HepG2 (cell line): ENCODE data around the gene MIEF2. TPM values are rescaled to one million over a fixed set of nuclear protein-coding genes. Genes with fewer than 3 reads are reported as not detected.

Experiments used
- CHCHD3 ChIP-seq: sonication (generic); formaldehyde crosslinking; IDR thresholded peaks from 2 replicates; pipeline ENCODE4 v1.8.0; 2022; ENCODE audit warnings: mild to moderate bottlenecking, missing genetic modification reagents, moderate library complexity
- ELF1 ChIP-seq: sonication (generic); formaldehyde crosslinking; IDR thresholded peaks from 2 replicates; pipeline ENCODE4 v1.4.0; 2020; ENCODE audit warnings: missing genetic modification reagents
- FOXJ3 ChIP-seq: sonication (generic); formaldehyde crosslinking; IDR thresholded peaks from 2 replicates; pipeline ENCODE4 v1.4.0; 2020; ENCODE audit warnings: missing genetic modification reagents, mild to moderate bottlenecking, borderline replicate concordance
- HNF4G ChIP-seq, 2 experiments: sonication (generic) in 1 of 2; formaldehyde crosslinking in 1 of 2; IDR thresholded peaks; 2 replicates each; pipeline versions ENCODE4 v1.4.0 to v1.6.1; 2011 to 2020; ENCODE audit warnings: borderline replicate concordance in 2 of 2, low read depth in 2 of 2, mild to moderate bottlenecking in 2 of 2, low read length in 1 of 2, missing genetic modification reagents in 1 of 2, moderate library complexity in 1 of 2
- HOXA5 ChIP-seq: sonication (generic); formaldehyde crosslinking; IDR thresholded peaks from 2 replicates; pipeline ENCODE4 v1.4.0; 2020; ENCODE audit warnings: missing genetic modification reagents
- JUN ChIP-seq: sonication (generic); formaldehyde crosslinking; IDR thresholded peaks from 2 replicates; pipeline ENCODE4 v1.4.0; 2020; ENCODE audit warnings: mild to moderate bottlenecking, missing genetic modification reagents
- LCORL ChIP-seq, 2 experiments: fragments of 450-650 bp in 1 of 2; sonication (generic) in 1 of 2; formaldehyde crosslinking in 1 of 2; IDR thresholded peaks; 2 replicates each; pipeline versions ENCODE4 v1.5.0 to v1.6.1; 2017 to 2020; ENCODE audit warnings: antibody characterized with exemption in 1 of 2, missing genetic modification reagents in 1 of 2
- MXD4 ChIP-seq: IDR thresholded peaks from 2 replicates; pipeline ENCODE4 v1.6.1; 2016; ENCODE audit warnings: mild to moderate bottlenecking, missing biosample characterization, missing genetic modification reagents
- SALL1 ChIP-seq: sonication (generic); formaldehyde crosslinking; IDR thresholded peaks from 2 replicates; pipeline ENCODE4 v1.8.0; 2022; ENCODE audit warnings: mild to moderate bottlenecking, missing genetic modification reagents
- ZNF232 ChIP-seq: sonication (generic); formaldehyde crosslinking; IDR thresholded peaks from 2 replicates; pipeline ENCODE4 v1.4.0; 2020; ENCODE audit warnings: missing genetic modification reagents, borderline replicate concordance
- ZNF234 ChIP-seq: sonication (generic); formaldehyde crosslinking; conservative IDR thresholded peaks from 2 replicates; pipeline ENCODE4 v1.5.1; 2020; ENCODE audit warnings: mild to moderate bottlenecking, missing genetic modification reagents
- ZNF430 ChIP-seq: sonication (generic); formaldehyde crosslinking; IDR thresholded peaks from 2 replicates; pipeline ENCODE4 v1.9.0; 2021; ENCODE audit warnings: mild to moderate bottlenecking, missing genetic modification reagents
- ZNF431 ChIP-seq: sonication (generic); formaldehyde crosslinking; IDR thresholded peaks from 2 replicates; pipeline ENCODE4 v1.9.0; 2022; ENCODE audit warnings: missing genetic modification reagents, low read depth, mild to moderate bottlenecking, borderline replicate concordance
- ZNF451 ChIP-seq: sonication (generic); formaldehyde crosslinking; IDR thresholded peaks from 2 replicates; pipeline ENCODE4 v1.5.0; 2020; ENCODE audit warnings: mild to moderate bottlenecking, missing genetic modification reagents
- ZNF605 ChIP-seq: sonication (generic); formaldehyde crosslinking; IDR thresholded peaks from 2 replicates; pipeline ENCODE4 v1.8.0; 2022; ENCODE audit warnings: mild to moderate bottlenecking, missing genetic modification reagents
- ZNF703 ChIP-seq: sonication (generic); formaldehyde crosslinking; IDR thresholded peaks from 2 replicates; pipeline ENCODE4 v1.5.1; 2020; ENCODE audit warnings: missing genetic modification reagents, mild to moderate bottlenecking, moderate library complexity, borderline replicate concordance
- polyA plus RNA-seq, 8 experiments: library from polyadenylated mRNA; depleted of rRNA in 3 of 8; stranded (reverse) in 7 of 8; unstranded in 1 of 8; fragments of >200 nt; fragmentation: Illumina TruSeq in 4 of 8; extraction: Trizol in 4 of 8; gene quantifications; 2 replicates each; pipeline versions ENCODE4 v1.2.1 to v1.2.3, GENCODE V29; 2011 to 2016; ENCODE audit warnings: low read depth in 4 of 8, missing spikeins in 1 of 8, mixed read lengths in 1 of 8; ENCODE audit not compliant: insufficient read depth in 1 of 8
- total RNA-seq, 5 experiments: library from RNA; depleted of rRNA; stranded (reverse); fragments of >200 nt; fragmentation: Illumina TruSeq; extraction: Trizol; gene quantifications; 2 replicates each; pipeline ENCODE4 v1.2.3, GENCODE V29; 2016; ENCODE audit warnings: low read depth in 1 of 5
- TF ChIP-seq, protein P1 (sequence below): sonication (generic); formaldehyde crosslinking; IDR thresholded peaks from 2 replicates; pipeline ENCODE4 v1.8.0; 2022; ENCODE audit warnings: missing genetic modification reagents, mild to moderate bottlenecking, inconsistent platforms, borderline replicate concordance
- TF ChIP-seq, protein P2 (sequence below): sonication (generic); formaldehyde crosslinking; IDR thresholded peaks from 2 replicates; pipeline ENCODE4 v1.4.0; 2020; ENCODE audit warnings: missing genetic modification reagents
- TF ChIP-seq, protein P3 (sequence below): IDR thresholded peaks from 2 replicates; pipeline ENCODE4 v1.6.1; 2016; ENCODE audit warnings: mild to moderate bottlenecking, missing biosample characterization, missing genetic modification reagents
- TF ChIP-seq, protein P4 (sequence below): IDR thresholded peaks from 2 replicates; pipeline ENCODE4 v1.6.1; 2012; ENCODE audit warnings: inconsistent platforms
- TF ChIP-seq, protein P5 (sequence below): sonication (generic); formaldehyde crosslinking; IDR thresholded peaks from 2 replicates; pipeline ENCODE4 v1.9.0; 2022; ENCODE audit warnings: low read depth, missing genetic modification reagents

MIEF2 gene
- total and polyA plus RNA-seq, 2 of the 13 experiments (the other 11 are each of a cell fraction or from before 2014, with no cell fraction given) = 6.0 to 8.0 TPM

DNA sequence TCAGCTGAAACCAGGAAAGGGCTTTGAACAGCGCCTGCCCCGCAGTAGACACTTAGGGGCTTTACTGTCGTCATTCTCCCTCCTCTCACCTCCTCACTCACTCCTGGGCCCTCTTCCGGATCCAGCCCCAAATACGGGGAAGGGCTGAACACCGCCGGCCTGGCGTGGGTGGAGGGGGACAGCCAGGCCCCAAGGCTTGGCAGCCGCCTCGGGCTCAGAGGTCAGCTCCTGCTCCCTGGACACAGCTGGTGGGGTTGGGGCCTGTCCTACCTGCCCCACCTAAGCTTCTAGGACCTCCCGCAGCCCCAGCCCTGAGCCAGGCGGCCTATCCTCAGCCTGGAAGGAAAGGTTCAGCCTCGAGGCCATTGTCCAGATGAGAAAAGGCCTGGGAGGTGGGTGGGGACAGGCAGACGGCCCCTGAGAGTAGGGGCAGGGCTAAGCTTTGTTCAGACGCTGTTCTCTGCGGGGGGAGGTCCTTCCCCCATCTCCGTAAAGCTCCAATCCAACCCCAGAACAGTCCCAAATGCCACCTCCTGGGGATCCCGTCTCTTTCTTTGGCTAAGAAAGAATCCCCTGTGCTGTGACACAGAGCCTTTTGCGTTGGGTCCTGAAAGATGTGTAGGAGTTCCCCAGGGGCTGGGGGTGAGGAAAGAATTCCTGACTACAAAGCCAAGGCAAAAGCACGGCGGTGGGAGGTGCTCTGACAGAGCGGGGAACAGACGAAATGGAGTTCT, 35.9 kb upstream of the MIEF2 start (continued):
- TF ChIP-seq, protein P1, sequence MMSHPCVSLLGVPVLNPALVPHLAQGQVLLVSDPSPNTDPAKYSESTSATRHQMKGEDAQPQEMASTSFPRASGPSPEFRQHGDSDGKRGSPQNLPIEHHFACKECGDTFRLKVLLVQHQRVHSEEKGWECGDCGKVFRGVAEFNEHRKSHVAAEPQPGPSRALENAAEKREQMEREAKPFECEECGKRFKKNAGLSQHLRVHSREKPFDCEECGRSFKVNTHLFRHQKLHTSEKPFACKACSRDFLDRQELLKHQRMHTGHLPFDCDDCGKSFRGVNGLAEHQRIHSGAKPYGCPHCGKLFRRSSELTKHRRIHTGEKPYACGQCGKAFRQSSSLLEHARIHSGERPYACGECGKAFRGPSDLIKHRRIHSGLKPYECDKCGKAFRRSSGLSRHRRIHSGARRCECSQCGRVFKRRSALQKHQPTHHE (CRISPR knock-in tag) = 0 out of 2 replicates have a peak, but pooled peaks have one; percentile 63
- TF ChIP-seq ZNF451 (CRISPR knock-in tag) (0 out of 2 replicates have a peak, but pooled peaks have one; percentile 6), ZNF703 (no peak), ELF1 (peak; percentile 53; the same call in 1 of the 2 replicates), ZNF605 (CRISPR knock-in tag) (no peak), ZNF232 (0 out of 2 replicates have a peak, but pooled peaks have one; percentile 56), MXD4 (CRISPR knock-in tag) (no peak), ZNF234 (CRISPR knock-in tag) (no peak), JUN (CRISPR knock-in tag) (no peak), CHCHD3 (CRISPR knock-in tag) (no peak; the same call in 1 of the 2 replicates), HOXA5 (CRISPR knock-in tag) (peak; percentile 66; the same call in 1 of the 2 replicates), HNF4G (IDR thresholded peaks at IDR 0.05; ENCODE audit: borderline replicate concordance, low read depth, low read length) (peak; percentile 49; the same call in 1 of the 2 replicates), HNF4G (CRISPR knock-in tag; IDR thresholded peaks at IDR 0.05; ENCODE audit: borderline replicate concordance, low read depth) (no peak; the same call in 1 of the 2 replicates), ZNF430 (CRISPR knock-in tag) (peak; percentile 45; the same call in 1 of the 2 replicates), ZNF431 (CRISPR knock-in tag) (0 out of 2 replicates have a peak, but pooled peaks have one; percentile 43), SALL1 (CRISPR knock-in tag) (peak; percentile 47; the same call in 1 of the 2 replicates), LCORL (IDR thresholded peaks at IDR 0.05) (no peak), LCORL (CRISPR knock-in tag; IDR thresholded peaks at IDR 0.05) (0 out of 2 replicates have a peak, but pooled peaks have one; percentile 44), FOXJ3 (CRISPR knock-in tag) (peak; percentile 29; the same call in 1 of the 2 replicates)
- TF ChIP-seq, protein P2, sequence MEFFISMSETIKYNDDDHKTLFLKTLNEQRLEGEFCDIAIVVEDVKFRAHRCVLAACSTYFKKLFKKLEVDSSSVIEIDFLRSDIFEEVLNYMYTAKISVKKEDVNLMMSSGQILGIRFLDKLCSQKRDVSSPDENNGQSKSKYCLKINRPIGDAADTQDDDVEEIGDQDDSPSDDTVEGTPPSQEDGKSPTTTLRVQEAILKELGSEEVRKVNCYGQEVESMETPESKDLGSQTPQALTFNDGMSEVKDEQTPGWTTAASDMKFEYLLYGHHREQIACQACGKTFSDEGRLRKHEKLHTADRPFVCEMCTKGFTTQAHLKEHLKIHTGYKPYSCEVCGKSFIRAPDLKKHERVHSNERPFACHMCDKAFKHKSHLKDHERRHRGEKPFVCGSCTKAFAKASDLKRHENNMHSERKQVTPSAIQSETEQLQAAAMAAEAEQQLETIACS (CRISPR knock-in tag) = 0 out of 2 replicates have a peak, but pooled peaks have one; percentile 39
- TF ChIP-seq, protein P3, sequence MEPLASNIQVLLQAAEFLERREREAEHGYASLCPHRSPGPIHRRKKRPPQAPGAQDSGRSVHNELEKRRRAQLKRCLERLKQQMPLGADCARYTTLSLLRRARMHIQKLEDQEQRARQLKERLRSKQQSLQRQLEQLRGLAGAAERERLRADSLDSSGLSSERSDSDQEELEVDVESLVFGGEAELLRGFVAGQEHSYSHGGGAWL (CRISPR knock-in tag) = peak; percentile 49; the same call in 1 of the 2 replicates
- TF ChIP-seq, protein P4, sequence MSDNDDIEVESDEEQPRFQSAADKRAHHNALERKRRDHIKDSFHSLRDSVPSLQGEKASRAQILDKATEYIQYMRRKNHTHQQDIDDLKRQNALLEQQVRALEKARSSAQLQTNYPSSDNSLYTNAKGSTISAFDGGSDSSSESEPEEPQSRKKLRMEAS = peak; percentile 2; the same call in 1 of the 2 replicates
- TF ChIP-seq, protein P5, sequence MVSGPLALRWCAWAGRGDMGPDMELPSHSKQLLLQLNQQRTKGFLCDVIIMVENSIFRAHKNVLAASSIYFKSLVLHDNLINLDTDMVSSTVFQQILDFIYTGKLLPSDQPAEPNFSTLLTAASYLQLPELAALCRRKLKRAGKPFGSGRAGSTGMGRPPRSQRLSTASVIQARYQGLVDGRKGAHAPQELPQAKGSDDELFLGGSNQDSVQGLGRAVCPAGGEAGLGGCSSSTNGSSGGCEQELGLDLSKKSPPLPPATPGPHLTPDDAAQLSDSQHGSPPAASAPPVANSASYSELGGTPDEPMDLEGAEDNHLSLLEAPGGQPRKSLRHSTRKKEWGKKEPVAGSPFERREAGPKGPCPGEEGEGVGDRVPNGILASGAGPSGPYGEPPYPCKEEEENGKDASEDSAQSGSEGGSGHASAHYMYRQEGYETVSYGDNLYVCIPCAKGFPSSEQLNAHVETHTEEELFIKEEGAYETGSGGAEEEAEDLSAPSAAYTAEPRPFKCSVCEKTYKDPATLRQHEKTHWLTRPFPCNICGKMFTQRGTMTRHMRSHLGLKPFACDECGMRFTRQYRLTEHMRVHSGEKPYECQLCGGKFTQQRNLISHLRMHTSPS (CRISPR knock-in tag) = no peak
